Muscle of arm (tissue), 12 donors: Measurements from ENCODE around the gene FPR2. TPM values are rescaled to one million over a fixed set of nuclear protein-coding genes. Genes with fewer than 3 reads are reported as not detected.
"Not testable (repeated sequence)": the region's sequence is repeated elsewhere in the genome, so short reads cannot be mapped to it uniquely, and the experiment has no call there.

Experiments used
- DNase-seq: peaks from one replicate; pipeline ENCODE4 v3.0.0-alpha.2; 2013
- polyA plus RNA-seq, 12 donors: library from polyadenylated mRNA; unstranded; fragments of 120-200 nt; gene quantifications; one replicate each; pipeline ENCODE4 v1.2.1, GENCODE V29; 2013; ENCODE audit not compliant: insufficient read length in 12 of 12

FPR2 gene
- polyA plus RNA-seq, 12 donors = 0.13 to 1.4 (median 0.24) TPM; not detected in 3

DNA sequence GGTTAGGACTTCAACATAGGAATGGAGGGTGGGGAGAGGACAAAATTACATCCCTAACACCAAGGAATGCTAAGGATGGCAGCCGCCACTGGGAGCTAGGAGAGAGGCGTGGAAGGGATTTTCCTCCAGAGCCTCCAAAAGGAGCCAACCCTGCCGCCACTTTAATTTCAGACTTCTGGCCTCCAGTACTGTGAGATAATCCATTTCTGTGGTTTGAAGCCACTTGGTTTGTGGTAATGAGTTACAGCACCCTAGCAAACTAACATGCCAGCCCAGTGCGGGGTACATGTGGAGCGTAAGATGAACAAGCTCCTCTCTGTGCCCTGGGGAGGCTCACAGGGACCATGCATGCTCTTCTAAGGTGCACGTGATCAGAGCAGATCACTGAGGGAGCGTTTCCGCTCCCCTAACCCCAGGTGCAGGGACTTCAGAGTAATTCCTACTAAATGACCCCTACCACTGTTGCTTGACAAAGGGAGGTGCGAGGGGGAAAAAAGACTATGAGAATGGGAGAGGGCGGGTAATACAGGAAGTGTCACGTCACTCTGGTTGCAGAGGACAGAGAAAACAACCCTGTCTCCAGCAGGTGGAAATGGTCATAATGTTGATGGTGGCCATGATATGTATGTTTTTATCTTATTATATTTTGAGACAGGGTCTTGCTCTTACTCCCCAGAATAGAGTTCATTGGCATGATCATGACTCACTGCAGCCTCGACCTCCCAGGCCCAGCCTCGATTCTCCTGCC is 21.3 kb upstream of the FPR2 start:
- DNase-seq = no peak

DNA sequence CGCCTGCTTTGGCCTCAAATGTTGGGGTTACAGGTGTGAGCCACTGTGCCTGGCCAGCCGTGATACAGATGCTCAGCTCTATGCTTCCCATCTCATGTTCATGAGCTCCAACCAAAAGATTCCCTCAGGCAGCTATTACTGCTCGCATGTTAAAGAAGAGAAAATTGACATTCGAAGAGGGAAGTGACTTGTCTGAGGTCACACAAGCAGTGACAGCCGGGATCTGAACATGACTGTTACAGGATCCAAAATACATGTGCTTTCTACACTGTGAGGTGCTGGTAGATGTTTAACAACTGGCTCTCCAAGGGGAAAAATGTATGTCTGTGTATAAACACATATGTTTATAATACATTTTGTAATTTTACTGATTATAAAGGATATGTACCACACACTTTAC is 20.6 kb upstream of the FPR2 start:
- DNase-seq = no peak

DNA sequence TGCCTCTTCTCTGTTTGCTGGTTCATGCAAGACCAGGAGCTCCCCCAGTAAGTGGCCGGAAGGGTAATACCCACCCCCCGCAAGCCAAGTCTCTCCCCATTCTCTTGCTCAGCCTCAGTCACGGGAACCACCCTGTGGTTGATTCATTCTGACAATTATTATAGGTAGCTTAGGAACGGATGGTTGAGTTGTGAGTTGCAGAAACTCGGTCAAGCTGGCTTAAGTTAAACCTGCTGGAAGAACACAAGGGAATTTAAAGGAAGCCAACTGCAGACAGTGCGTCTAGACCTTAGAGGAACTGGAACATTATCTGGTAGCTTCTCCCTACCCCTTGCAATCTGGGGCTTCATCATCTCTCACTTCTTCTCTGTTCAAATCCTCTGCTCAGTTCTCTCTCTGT is 18.2 kb upstream of the FPR2 start:
- DNase-seq = no peak

DNA sequence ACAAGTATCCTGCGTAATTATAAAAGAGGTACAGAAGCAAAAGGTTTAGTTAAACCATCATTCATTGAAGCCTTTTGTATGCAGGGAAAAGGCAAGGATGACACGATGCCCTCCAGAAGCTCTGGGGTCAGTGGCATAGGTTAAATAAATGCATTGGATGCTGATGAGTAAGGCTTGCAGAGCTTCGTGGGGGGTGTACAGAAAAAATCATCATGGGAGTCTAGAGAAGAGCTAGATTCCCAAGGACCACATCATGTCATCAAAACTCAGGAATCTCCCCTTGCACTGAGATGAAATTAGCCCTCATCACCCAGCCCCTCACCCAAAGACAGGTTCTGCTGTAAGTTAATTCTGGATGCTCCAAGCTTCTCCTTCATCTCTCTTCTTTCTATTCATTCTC is 17.6 kb upstream of the FPR2 start:
- DNase-seq = no peak

DNA sequence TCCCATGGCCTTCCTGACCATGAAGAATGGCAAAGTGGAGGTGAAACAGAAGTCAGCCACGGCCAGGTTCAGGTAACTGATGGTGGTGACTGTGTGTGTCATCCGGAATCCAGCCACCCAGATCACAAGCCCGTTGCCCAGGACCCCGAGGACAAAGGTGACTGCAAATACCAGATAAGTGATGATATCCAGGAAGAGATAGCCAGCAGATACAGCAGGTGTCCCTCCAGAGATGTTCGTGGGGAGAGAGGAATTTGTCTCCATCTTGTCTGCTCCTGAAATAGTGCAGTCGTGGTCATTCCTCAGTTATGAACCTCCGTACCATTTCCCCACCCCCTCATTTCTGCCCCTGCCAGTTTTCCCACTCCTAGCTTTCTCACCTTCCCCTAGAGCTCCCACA is 14.2 kb upstream of the FPR2 start:
- DNase-seq = no peak

DNA sequence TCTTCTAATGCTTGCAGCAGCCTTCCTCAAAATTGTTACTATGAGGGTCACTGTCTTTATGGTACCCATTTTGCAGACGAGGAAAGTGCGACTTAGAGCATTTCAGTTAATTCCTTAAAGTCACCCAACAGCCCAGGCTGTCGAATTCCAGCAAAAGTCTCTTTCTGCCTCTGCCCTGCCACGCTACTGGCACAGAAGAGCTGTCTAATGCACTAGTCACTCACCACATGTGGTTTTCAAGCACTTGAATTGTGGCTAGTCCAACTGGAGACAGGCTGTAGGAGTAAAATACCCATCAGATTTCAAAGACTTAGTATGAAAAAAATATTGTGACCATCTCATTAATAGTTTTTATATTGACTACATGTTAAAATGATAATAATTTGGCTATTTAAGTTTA is 11.0 kb upstream of the FPR2 start:
- DNase-seq = no peak

DNA sequence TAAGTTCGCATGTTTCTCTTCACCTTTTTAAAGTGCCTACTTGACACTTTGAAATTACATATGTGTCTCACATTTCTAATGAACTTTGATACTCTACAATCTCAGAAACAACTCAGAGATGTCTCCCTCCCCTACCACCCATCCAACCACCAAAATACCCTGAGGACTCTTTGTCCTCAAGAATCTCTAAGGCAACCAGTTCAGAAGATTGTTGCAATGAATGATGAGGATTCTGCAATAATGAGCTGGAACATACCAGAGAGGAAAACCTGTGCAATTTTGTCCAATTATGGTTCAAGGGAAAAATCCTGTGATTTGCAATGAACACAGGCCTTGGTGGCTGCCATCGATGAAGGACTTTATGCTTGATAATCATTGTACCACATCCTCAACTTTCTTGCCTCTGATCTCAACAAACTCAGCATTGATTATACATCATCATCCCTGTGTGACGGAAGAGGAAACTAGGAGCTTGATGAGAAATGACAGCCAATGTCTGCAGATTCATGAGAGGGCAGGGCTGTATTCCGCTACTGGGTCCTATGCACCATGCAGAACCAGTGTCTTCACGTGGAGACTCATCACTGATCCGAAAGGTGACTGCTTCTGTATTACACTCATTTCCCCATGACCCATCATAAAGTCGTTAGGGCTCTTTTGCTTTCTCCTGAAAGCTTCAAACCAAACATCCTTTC is 10.4 kb upstream of the FPR2 start:
- DNase-seq = no peak

DNA sequence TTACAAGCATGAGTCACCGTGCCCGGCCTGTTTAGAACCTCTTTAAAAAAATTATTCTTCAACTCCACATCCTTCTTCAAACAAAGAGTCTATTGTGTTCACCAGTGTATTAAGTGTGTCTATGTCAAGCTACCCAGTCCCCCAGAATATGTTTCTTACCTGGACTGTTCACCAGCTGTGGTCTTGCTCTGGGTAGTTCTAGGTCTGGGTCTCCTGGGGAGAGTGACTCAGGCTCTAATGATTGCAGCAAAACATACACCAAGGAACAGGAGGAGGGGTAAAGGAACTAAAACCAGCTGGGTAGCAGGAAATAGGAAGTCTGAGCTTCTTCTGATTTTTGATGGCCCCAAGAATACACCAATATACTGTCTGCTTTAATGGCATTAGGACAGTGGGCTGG is 9.3 kb upstream of the FPR2 start, which contains the start of gene FPR1:
Gene FPR1, minus strand, starts transcription at position 224 of the 400 bp plus-strand sequence. CDS start 4,884 bp downstream, outside the sequence.
- no peak for DNase-seq

DNA sequence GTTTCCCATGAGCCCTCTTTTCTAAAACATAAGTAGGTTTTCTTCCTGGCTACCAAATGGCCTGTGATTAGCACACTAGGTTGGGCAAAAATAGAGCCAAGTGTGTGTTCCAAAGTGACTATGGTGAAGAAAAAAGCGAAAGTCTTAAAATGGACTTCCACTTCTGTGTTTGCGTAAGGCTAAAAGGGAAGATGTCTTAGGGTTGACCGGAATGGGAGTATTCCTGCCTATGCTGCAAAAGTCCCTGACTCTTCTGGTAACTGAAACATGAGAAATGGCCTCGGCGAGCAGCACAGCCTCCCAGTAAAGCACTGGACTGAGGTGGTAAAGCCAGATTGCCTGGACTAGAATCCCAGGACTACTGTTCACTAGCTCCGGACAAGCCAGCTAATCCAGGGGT is 6.9 kb upstream of the FPR2 start:
- no peak for DNase-seq

DNA sequence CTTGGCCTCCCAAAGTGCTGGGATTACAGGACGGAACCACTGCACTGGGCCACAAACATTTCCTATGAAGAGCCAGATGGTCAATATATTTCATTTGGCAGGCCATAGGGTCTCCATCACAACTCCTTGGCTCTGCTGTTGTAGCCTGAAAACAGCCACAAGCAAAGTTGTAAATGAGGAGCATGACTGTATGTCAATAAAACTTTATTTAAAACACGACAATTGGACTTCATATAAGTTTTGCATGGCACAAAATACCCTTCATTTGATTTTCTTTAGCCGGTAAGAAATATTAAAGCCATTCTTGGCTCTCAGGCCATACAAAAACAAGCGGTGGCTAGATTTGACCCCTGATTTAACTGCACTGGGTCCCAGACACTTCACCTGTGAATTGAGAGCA is 6.2 kb upstream of the FPR2 start:
- DNase-seq = no peak

DNA sequence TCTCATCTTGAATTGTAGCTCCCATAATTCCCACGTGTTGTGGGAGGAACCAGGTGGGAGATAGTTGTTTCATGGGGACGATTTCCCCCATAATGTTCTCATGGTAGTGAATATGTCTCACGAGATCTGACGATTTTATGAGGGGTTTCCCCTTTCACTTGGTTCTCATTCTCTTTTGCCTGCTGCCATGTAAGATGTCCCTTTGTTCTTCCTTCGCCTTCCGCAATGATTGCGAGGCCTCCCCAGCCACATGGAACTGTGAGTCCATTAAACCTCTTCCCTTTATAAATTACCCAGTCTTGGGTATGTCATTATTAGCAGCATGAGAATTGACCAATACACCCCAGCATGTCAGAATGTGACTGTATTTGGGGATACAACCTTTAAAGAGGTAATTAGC is 5.4 kb upstream of the FPR2 start:
- no peak for DNase-seq

DNA sequence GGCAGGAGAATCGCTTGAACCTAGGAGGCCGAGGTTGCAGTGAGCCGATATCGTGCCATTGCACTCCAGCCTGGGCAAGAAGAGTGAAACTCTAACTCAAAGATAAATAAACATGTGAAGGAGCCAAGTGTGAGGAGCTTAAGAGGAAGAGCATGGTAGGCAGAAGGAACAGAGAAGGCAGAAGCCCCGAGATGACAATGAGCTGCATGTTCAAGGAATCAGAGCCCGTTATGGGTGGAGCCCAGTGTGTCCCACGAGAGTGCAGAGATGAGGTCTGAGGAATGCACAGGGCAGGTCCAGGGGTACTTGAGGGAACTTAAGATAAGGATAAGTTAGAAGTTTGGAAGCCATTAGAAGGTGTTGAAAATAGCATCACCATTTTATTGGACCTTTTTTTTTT is 716 bp downstream of the FPR2 start:
- DNase-seq = no peak

DNA sequence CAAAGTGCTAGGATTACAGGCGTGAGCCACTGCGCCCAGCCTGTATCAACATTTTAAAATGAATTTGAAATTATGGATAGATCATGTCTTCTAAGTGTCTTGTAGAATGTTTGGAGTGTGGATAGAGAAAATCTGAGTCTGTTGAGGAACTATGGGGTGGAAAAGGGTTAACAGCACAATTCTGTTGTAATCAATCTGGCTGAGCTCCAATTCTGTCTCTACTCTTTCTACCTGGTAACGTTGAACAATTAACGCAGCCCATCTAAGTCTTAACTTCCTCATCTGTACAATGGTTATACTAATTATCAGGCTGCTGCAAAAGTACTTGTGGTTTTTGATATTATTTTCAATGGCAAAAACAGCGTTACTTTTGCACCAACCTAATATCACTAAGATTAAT is 4.1 kb downstream of the FPR2 start:
- DNase-seq = no peak

DNA sequence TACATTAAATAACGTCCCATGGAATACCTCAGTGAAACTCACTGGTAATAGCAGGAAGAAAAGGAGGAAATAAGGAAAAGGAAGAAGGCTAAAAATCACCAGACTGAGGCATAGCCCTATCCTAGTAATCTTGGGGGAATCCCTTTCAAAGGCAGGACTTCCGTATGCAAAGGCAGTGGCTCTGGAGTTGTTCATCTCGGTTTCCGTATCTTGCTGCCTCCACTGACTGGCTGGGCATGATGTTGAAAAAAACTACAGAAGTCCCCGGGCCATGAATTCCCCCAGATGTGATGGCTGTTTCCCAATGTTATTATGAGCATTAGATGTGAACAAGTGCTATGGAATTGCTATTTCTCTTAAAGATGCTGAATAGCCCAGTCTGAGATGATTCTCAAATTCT is 5.5 kb downstream of the FPR2 start:
- DNase-seq = no peak

DNA sequence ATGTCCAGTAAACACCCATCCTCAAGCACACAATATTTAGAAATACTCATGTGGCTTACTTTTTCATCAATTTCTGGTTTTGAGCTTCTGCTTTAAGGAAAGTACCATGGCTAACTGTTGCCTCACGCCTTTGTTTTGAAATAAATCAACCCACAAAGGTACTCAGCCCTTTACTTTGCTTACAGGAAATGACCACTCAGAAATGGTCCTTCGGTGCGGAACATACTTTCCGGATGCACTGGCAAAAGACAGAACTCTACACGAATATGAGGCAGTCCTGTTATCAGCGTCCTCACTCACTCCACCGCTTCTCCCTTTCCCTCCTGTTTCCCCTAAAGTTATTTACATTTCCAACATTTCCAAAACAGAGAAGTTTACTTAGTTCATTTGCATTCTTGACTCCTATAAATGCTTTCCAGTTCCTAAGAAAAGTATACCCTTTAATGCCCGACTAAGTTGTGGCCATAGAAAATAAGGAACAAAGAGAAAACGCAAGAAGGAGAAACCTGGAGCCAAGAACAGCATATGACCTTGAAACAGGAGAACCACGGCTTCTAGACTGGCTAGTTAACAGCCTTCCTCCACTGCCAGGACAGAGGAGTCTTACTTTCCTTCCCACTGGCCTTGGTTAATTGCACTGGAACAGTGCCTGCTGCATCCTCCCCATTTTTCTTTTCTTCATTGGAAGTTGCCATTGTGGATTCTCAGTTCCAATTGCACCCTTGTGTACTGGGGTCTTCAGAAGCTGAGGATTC is 10.6 kb downstream of the FPR2 start:
- DNase-seq = no peak

DNA sequence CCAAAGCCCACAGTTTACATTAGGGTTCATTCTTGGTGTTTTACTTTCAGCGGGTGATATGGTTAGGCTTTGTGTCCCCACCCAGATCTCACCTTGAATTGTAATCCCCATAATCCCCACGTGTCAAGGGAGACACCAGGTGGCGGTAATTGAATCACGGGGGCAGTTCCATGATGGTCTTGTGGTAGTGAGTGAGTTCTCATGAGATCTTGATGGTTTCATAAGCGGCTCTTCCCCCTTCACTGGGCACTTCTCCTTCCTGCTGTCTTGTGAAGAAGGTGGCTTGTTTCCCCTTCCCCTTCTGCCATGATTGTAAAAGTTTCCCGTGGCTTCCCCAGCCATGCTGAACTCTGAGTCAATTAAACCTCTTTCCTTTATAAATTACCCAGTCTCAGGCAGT is 12.0 kb downstream of the FPR2 start:
- DNase-seq = no peak

DNA sequence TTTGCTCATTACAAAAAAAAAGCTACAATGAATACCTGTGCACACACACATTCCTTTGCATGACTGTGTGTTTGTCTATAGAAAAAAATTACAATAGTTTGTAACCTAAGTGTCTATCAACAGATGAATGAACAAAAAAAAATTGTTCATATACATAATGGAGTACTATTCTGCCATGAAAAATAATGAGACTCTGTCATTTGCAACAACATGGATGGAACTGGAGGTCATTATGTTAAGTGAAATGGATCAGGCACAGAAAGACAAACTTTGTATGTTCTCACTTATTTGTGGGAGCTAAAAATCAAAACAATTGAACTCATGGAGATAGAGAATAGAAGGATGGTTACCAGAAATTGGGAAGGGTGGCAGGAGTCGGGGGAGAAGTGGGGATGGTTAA is 15.6 kb downstream of the FPR2 start:
- DNase-seq = not testable (repeated sequence)

DNA sequence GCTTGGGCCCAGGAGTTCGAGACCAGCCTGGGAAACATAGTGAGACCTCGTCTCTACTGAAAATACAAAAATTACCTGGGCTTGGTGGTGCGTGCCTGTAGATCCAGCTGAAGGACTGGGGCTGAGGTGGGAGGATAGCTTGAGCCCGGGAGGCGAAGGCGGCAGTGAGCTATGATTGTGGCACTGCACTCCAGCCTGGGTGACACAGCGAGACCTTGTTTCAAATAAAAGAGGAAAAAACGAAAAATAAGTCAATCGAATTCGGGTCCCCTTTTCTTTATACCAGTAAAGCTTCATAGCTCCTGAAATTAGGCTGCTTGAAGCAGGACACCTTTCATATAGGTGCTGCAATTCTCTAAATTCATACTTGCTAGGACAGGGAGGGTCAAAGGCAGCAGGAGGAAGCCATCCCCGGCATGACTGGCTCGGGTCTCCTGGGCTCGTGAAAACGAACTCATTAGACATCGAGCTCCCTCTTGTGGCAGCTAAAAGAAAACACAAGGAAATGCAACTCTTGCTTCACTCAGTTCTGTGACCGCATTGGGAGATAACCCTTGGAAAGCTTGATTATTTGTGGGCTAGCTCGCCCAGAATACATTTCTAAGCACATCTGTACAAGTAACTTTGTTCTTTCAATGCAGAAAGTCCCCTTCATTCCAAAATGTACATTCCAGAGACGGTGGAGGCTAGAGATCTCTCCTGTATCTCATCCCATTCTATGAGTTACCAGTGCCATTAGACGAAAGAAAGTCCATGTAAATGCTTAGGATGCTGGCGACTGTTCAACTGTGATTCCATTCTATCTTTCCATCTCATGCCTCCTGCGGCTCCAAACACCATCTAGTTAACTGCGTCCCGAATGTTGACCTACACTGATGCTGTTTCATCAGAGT is 16.8 kb downstream of the FPR2 start:
- peak; percentile 80 for DNase-seq

DNA sequence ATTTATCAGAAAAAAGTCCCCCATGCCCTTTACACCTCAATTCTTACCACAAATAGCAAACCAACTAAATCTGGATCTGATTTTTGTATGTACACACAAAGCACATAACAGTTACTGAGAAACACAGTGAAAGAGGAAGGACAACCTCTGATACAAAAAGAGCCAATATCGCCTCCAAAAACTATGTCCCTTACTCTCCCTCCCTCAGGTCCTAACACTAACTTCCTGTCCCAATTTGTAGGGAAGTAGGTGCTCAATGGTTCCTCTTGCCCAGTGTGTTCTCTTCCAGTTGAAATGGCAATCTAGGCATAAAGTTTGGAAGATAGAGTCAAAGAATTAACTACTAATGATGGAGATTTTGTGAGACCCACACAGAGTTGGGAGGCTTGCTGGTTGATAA is 18.2 kb downstream of the FPR2 start:
- no peak for DNase-seq

DNA sequence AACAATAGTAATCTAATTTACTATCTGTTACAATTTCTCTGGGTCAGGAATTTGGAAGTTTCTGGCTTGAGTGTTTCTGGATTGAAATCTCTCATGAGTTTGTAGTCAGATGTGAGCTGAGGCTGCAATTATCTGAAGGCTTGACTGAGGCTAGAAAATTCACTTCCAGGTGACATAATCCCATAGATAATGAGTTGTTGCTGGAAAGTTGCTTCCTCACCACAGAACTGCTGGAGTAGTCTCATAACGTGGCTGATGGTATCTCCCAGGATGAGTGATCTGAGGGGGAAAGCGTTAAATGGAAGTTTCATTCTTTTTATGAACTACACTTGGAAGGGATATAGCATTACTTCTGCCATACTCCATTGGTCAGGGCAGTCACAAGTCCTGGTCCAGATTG is 18.7 kb downstream of the FPR2 start:
- no peak for DNase-seq

DNA sequence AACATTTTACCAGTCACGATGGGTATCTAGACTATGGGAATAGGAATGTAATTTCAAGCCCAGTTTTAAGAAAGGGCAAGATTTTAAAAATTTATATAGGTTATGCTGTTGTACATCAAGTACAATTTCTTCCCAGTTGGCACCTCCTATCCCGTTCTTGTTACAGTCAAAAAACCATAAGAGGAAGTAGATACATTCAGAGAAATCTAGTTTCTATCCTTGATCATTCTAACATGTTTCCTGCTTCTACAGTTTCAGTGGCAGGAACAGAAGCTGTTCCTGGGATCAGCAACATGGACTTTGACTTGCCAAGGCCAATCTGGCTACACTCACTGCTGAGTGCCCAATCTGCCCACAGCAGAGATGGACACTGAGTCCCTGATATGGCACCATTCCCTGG is 19.3 kb downstream of the FPR2 start:
- no peak for DNase-seq

DNA sequence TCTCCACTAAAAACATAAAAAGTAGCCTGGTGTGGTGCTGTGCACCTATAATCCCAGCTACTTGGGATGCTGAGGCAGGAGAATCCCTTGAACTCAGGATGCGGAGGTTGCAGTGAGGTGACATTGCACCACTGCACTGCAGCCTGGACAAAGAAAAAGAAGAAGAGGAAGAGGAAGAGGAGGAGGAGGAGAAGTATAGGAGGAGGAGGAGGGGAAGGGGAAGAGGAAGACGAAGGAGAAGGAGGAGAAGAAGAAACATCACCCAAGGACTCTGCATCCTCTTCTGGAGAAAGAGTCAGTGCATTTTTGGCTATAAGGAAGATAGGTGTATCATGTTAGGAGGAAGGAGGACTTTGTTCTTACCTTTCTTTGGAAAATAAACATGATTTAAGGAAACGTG is 21.0 kb downstream of the FPR2 start:
- no peak for DNase-seq
